ENCODE results near the gene REG4.

DNA sequence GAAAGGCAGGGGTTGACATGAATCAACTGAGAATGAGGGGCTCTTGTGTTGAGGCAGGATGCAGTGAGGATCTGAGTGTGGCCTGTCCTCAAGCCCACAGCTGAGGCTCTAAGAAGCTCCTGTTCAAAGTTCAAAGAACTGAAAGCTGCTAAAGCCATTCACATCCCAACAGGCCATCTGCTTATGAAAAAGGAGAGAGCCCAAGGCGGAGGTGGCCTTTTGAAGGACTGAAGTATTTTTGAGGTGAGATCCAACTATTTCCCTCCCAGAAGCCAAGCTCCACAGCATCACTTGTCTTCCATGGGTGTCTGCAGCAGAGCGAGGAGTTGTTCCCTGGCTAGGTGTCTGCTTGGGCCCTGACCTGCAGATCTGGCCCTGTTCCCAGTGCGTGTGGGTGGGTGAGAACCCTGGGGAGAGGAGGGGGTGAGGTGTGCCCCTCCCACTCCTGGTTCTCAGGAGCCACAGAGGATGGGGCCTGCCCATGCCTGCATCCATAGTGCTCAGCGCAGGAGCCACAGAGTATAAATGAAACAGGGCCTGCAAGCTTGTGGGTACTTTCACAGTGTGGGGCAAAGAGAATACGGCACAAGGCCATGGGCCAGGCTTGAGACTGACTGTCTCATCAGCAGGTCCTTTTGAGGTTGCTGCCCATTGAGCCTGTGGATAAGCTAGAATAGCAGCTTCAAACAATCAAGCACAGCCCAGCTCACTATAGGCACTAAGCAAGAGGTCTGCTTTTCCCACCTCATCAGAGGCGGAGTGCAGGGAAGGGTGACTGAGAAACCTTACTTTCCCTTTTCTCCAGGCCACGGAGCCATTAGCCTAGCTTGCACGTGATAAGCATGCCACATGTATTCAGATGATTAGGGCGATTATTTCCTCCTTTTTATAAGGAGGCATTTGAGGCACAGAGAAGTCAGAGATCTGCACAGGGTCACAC lies 15.7 kb downstream of the REG4 start:
- TF ChIP-seq, protein P1, sequence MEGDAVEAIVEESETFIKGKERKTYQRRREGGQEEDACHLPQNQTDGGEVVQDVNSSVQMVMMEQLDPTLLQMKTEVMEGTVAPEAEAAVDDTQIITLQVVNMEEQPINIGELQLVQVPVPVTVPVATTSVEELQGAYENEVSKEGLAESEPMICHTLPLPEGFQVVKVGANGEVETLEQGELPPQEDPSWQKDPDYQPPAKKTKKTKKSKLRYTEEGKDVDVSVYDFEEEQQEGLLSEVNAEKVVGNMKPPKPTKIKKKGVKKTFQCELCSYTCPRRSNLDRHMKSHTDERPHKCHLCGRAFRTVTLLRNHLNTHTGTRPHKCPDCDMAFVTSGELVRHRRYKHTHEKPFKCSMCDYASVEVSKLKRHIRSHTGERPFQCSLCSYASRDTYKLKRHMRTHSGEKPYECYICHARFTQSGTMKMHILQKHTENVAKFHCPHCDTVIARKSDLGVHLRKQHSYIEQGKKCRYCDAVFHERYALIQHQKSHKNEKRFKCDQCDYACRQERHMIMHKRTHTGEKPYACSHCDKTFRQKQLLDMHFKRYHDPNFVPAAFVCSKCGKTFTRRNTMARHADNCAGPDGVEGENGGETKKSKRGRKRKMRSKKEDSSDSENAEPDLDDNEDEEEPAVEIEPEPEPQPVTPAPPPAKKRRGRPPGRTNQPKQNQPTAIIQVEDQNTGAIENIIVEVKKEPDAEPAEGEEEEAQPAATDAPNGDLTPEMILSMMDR (IDR thresholded peaks at IDR 0.05): no peak
- TF ChIP-seq POLR2AphosphoS5 (IDR thresholded peaks at IDR 0.05; ENCODE audit: insufficient read depth in 1 of 2, low read depth in 1 of 2) (no peak), POLR2A (IDR thresholded peaks at IDR 0.05) (no peak)

Data from vagina (tissue), 2 donors.